HuH-7 (cell line): ENCODE results near the gene ZNF649.
"Not testable (repeated sequence)": the region's sequence is repeated elsewhere in the genome, so short reads cannot be mapped to it uniquely, and the experiment has no call there.

Experiments
- DNase-seq: peaks from one replicate; pipeline ENCODE4 v3.0.0; 2011; ENCODE audit warnings: low spot score

The ZNF649 gene

GRCh38 chr19:51904331-51905165 is at the start of gene ZNF649:
Gene ZNF649 (minus strand): TSS chr19:51905017. CDS start chr19:51900107, 4,910 bp downstream.
- DNase-seq = peak; percentile 68

GRCh38 chr19:51948975-51949374 is 44.2 kb upstream of the ZNF649 start:
- DNase-seq = no peak

DNA sequence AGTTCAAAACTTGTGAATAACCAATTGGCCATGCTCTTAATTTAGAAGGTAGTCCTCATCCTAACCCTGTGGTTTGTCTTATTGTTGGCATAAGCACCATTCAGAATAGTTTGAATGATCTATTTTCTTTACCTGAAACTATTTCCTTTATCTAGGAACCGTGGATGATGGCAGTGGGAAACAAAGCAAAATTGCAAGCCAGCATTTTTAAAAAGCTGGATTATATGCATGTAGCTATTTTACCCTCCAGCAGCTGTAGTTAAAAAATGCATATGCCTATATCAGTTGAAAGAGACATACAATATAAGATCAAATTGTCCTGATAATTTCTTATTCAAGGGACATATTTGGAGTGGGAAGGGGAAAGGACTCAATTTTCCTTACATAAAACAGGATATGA is 41.8 kb upstream of the ZNF649 start:
- DNase-seq = no peak

GRCh38 chr19:51944798-51945552 is 40.2 kb upstream of the ZNF649 start:
- no peak for DNase-seq

- no peak for DNase-seq
Observed at GRCh38 chr19:51938936-51939335, 34.1 kb upstream of the ZNF649 start.

DNA sequence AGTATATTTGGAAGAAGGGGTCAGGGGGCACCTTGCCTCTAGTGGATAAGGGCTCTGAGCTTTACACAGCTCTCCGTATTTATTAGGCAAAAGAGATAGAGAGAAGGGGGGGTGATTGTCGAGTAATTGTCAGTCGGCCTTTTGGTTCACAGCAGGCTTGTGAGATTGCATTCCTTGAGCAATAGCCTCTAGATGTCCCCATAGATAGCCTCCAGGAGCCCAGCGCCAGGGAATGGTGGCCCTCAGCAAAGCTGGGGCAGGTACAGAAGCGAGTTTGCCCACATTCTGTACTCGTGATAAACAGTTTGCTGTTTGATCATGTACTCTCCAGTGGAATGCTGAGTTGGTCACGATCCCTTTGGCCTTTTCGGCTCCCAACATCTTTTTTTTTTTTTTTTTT is 27.1 kb upstream of the ZNF649 start:
- no peak for DNase-seq

DNA sequence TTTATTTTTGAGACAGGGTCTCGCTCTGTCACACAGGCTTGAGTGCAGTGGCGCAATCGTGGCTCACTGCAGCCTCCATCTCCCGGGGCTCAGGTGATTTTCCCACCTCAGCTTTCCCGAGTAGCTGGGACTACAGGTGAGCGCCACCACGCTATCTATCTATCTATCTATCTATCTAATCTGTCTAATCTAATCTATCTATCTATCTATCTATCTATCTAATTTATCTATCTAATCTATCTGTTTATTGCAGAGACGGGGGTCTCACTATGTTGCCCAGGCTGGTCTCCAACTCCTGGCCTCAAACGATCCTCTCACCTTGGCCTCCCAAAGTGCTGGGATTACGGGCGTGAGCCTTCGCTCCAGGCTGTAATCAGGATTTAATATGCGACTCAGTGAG is 23.0 kb upstream of the ZNF649 start:
- no peak for DNase-seq

GRCh38 chr19:51926784-51927741 is 22.2 kb upstream of the ZNF649 start, which contains the start of gene ZNF613:
Gene ZNF613 (plus strand): TSS chr19:51927472. CDS start chr19:51936221, 8,749 bp downstream.
- peak; percentile 61 for DNase-seq

- no peak for DNase-seq
Observed at GRCh38 chr19:51926426-51926783, 21.6 kb upstream of the ZNF649 start.

GRCh38 chr19:51921949-51922348 is 17.1 kb upstream of the ZNF649 start:
- no peak for DNase-seq

DNA sequence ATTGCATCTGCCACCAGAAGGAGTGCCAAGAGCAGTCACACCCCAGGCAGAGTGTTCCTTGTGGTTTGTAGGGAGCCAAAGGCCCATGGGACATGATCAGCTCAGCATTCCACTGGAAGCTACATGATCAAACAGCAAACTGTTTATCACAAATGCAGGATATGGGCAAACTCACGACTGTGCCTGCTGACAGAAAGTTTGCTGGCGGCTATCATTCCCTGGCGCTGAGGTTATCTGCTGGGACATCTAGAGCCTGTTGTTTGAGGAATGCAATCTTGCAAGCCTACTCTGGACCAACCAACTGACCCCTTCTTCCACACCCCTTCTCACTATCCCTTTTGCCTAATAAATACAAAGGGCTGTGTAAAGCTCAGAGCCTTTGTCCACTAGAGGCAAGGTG is 14.8 kb upstream of the ZNF649 start:
- DNase-seq = no peak

DNA sequence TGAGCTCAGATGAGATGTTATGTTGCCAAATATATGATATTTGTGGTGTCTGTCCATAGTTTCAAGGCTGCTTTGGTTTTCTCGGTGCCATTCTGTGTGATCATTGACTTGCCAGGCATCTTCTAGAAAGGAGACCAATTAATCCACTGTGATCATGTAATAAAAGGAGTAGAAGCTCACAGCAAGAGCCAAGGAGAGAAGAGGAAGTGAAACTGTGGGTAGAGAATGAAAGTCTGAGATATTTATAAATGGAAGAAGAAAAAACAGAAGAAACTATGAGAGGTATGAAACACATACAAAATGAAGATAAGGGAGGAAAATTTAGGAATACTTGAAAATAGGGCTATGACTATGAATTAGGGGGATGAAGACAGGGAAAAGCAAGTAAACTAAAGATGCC is 11.3 kb upstream of the ZNF649 start:
- DNase-seq = no peak

GRCh38 chr19:51915324-51915867 is 10.6 kb upstream of the ZNF649 start:
- DNase-seq = no peak

- DNase-seq = not testable (repeated sequence)
Observed at GRCh38 chr19:51907981-51908380, 3.2 kb upstream of the ZNF649 start.

GRCh38 chr19:51906108-51906507 is 1.3 kb upstream of the ZNF649 start:
- not testable (repeated sequence) for DNase-seq

DNA sequence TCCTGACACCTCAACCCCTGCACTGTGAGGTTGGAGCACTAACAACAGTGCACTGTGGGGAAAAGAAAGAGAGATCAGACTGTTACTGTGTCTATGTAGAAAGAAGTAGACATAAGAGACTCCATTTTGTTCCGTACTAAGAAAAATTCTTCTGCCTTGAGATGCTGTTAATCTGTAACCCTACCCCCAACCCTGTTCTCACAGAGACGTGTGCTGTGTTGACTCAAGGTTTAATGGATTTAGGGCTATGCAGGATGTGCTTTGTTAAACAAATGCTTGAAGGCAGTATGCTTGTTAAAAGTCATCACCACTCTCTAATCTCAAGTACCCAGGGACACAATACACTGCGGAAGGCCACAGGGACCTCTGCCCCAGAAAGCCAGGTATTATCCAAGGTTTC is 822 bp upstream of the ZNF649 start:
- DNase-seq = not testable (repeated sequence)

- no peak for DNase-seq
Observed at GRCh38 chr19:51905206-51905605, 389 bp upstream of the ZNF649 start.

GRCh38 chr19:51903192-51903591 is 1.6 kb downstream of the ZNF649 start:
- no peak for DNase-seq

DNA sequence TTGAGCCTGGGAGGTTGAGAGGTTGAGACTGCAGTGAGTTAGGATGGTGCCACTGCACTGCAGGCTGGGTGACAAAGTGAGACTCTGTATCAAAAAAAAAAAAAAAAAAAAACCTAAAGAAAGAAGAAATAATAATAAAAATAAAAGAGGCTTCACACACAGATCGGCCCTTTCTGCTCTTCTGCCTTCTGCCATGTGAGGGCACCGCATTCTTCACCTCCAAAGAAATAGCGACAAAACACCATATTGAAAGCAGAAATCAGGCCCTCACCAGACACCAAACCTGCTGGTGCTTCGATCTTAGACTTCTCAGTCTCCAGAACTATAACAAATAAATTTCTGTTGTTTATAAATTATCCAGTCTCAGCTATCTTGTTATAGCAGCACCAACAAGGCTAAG is 3.0 kb downstream of the ZNF649 start:
- no peak for DNase-seq

DNA sequence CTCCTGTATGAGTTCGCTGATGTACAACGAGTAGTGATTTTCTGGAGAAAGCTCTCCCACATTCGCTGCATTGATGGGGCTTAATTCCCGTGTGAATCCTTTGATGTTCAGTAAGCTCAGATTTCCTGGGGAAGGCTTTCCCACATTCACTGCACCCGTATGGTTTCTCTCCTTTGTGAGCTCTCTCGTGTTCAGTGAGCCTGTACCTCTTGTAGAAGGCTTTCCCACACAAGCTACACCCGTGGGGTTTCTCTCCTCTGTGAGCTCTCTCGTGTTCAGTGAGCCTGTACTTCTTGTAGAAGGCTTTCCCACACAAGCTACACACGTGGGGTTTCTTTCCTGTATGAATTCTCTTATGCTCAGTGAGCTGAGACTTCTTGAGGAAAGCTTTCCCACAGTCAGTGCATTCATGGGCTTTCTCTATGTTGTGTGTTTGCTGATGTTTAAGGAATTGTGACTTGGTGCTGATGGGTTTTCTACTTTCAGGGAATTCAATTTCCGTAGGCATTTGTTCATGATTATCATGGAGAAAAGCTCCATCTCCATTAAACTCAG is 13.5 kb downstream of the ZNF649 start:
- DNase-seq = no peak

DNA sequence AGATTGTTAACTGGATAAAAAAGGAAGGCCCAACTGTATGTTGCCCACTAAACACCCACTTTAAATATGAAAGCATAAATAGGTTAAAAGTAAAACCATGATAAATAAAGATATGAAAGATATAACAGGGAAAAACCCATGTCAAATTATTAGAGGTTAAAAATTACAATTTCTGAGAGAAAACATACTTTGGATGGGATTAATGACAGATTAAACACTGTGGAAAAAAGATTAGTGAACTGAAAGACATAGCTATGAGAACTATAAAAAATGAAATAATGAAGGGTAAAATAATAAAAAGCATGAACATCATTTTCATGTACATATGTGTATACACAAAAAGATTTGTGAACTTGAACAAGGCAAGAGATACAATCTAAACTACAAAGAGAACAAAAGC is 14.9 kb downstream of the ZNF649 start:
- no peak for DNase-seq
